Sigmoid colon (tissue), 7 donors: ENCODE data around the gene RAB36. TPM values are rescaled to one million over a fixed set of nuclear protein-coding genes. Genes with fewer than 3 reads are reported as not detected.
A peak's percentile ranks its signal among the peaks of the same experiment; 100 is the strongest.

Experiments used
- DNase-seq: peaks from one replicate; pipeline ENCODE4 v3.0.0-alpha.2; 2019
- H3K27ac ChIP-seq, 4 donors: fragments of 200-600 bp; sonication (generic); one replicate each; pipeline ENCODE4 v1.5.1; 2016 to 2019; ENCODE audit warnings: mild to moderate bottlenecking in 1 of 4
- H3K27me3 ChIP-seq, 3 donors: fragments of 200-600 bp; sonication (generic); one replicate each; pipeline ENCODE4 v1.5.1; 2019; ENCODE audit warnings: mild to moderate bottlenecking in 1 of 3
- H3K36me3 ChIP-seq, 4 donors: fragments of 200-600 bp; sonication (generic); one replicate each; pipeline ENCODE4 v1.5.1; 2016 to 2019
- H3K4me1 ChIP-seq, 4 donors: fragments of 200-600 bp; sonication (generic); one replicate each; pipeline ENCODE4 v1.5.1; 2017 to 2019
- H3K4me3 ChIP-seq, 4 donors: fragments of 200-600 bp; sonication (generic); one replicate each; pipeline ENCODE4 v1.5.1; 2017 to 2019; ENCODE audit warnings: mild to moderate bottlenecking in 2 of 4, moderate library complexity in 1 of 4
- H3K9me3 ChIP-seq, 4 donors: fragments of 200-600 bp in 3 of 4; sonication (generic) in 3 of 4; one replicate each; pipeline versions ENCODE4 v1.5.1 to v1.6.1; 2013 to 2019
- CTCF ChIP-seq, 4 experiments: fragments of 450-650 bp in 3 of 4; fragments of 200-600 bp in 1 of 4; IDR thresholded peaks; one replicate each; pipeline ENCODE4 v1.5.1; 2016 to 2019; ENCODE audit warnings: antibody characterized with exemption in 4 of 4, mild to moderate bottlenecking in 3 of 4, moderate library complexity in 2 of 4
- EP300 ChIP-seq, 4 donors: sonication (generic); formaldehyde crosslinking; IDR thresholded peaks; one replicate each; pipeline ENCODE4 v1.6.1; 2017; ENCODE audit warnings: antibody characterized with exemption in 4 of 4
- POLR2A ChIP-seq, 2 donors: fragments of 450-650 bp; IDR thresholded peaks; one replicate each; pipeline ENCODE4 v1.6.1; 2016; ENCODE audit warnings: antibody characterized with exemption in 2 of 2, mild to moderate bottlenecking in 2 of 2, moderate library complexity in 2 of 2
- POLR2AphosphoS5 ChIP-seq, 4 donors: sonication (generic); formaldehyde crosslinking; IDR thresholded peaks; one replicate each; pipeline ENCODE4 v1.6.1; 2017; ENCODE audit warnings: antibody characterized with exemption in 4 of 4
- WGBS, 2 donors: extraction: QIAGEN DNeasy Blood & Tissue Kit; methylation state at CpG; one replicate each; pipeline ENCODE4 v1.1.7; 2013; 5-methylcytosine and 5-hydroxymethylcytosine counted together
- intact Hi-C: fragments of 100-400 bp; cut with DNase I; formaldehyde crosslinking; loops from one replicate; pipeline ENCODE4 v1.15.1; 2023
- polyA plus RNA-seq, 3 donors: library from polyadenylated mRNA; stranded (reverse); fragments of 200-250 nt; gene quantifications; one replicate each; pipeline ENCODE4 v1.2.3, GENCODE V29; 2013
- total RNA-seq, 4 donors: library from RNA; depleted of rRNA; stranded (reverse); fragments of >200 nt; gene quantifications; one replicate each; pipeline ENCODE4 v1.1.0, GENCODE V29; 2016
- donor health status: healthy with polysubstance abuse.
- donor health status: Bipolar disorder and iron deficiency.
- donor health status: healthy.

Gene RAB36
- total and polyA plus RNA-seq, 7 donors, result 0.23 to 5.3 (median 2.1) TPM

- 87% methylated on average over 7 of the region's 7 CpGs for WGBS, 2 donors
- no peak for DNase-seq
- peaks cover 0 to 7% (median 0%) of the 10 kb centered on the region in 4 donors for H3K36me3 ChIP-seq
- no peak overlapping the region for H3K4me3 ChIP-seq
- TF ChIP-seq CTCF (IDR thresholded peaks at IDR 0.05) (no peak), POLR2AphosphoS5 (IDR thresholded peaks at IDR 0.05) (no peak), POLR2A (IDR thresholded peaks at IDR 0.05) (no peak), EP300 (IDR thresholded peaks at IDR 0.05) (no peak)
- H3K4me1 ChIP-seq, result peaks cover 0 to 32% (median 23%) of the 10 kb centered on the region in 4 donors
- H3K27ac ChIP-seq, result peak overlapping the region in 2 of 4 donors; percentile 28 to 53
- H3K27me3 ChIP-seq, result no peaks in the 10 kb centered on the region
- intact Hi-C loops, result no loop called here
- no peaks in the 10 kb centered on the region for H3K9me3 ChIP-seq
Measured at GRCh38 chr22:23187871-23188700, 42.8 kb downstream of the RAB36 start.

GRCh38 chr22:23190526-23190925 is 45.2 kb downstream of the RAB36 start:
- Histone ChIP-seq H3K27me3 (no peaks in the 10 kb centered on the region), H3K9me3 (no peaks in the 10 kb centered on the region), H3K4me1 (peaks cover 0 to 22% (median 15%) of the 10 kb centered on the region in 4 donors), H3K27ac (no peak overlapping the region), H3K36me3 (peaks cover 0 to 7% (median 0%) of the 10 kb centered on the region in 4 donors), H3K4me3 (no peak overlapping the region)
- no peak for DNase-seq
- WGBS, 2 donors, result 92 to 94% methylated on average over 9 of the region's 9 CpGs
- TF ChIP-seq EP300 (IDR thresholded peaks at IDR 0.05) (no peak), POLR2AphosphoS5 (IDR thresholded peaks at IDR 0.05) (no peak), POLR2A (IDR thresholded peaks at IDR 0.05) (no peak), CTCF (IDR thresholded peaks at IDR 0.05) (no peak)
- intact Hi-C loops, result no loop called here

- no peak for TF ChIP-seq POLR2A (IDR thresholded peaks at IDR 0.05)
- no peak for TF ChIP-seq CTCF (IDR thresholded peaks at IDR 0.05)
- TF ChIP-seq POLR2AphosphoS5 (IDR thresholded peaks at IDR 0.05), result no peak
- TF ChIP-seq EP300 (IDR thresholded peaks at IDR 0.05), result no peak
- Histone ChIP-seq H3K9me3 (no peaks in the 10 kb centered on the region), H3K27ac (no peak overlapping the region), H3K4me3 (no peak overlapping the region), H3K4me1 (peaks cover 0 to 22% (median 15%) of the 10 kb centered on the region in 4 donors), H3K36me3 (peaks cover 0 to 7% (median 0%) of the 10 kb centered on the region in 4 donors), H3K27me3 (no peaks in the 10 kb centered on the region)
- intact Hi-C loops, result no loop called here
- no peak for DNase-seq
- WGBS, 2 donors, result 72 to 75% methylated on average over 5 of the region's 5 CpGs
Measured at GRCh38 chr22:23192133-23192532, 46.9 kb downstream of the RAB36 start.

- WGBS, 2 donors, result 84 to 94% methylated on average over 4 of the region's 4 CpGs
- H3K4me1 ChIP-seq, result peaks cover 0 to 20% (median 14%) of the 10 kb centered on the region in 4 donors
- peaks cover 0 to 7% (median 0%) of the 10 kb centered on the region in 4 donors for H3K36me3 ChIP-seq
- no peak overlapping the region for H3K4me3 ChIP-seq
- intact Hi-C loops, result no loop called here
- no peaks in the 10 kb centered on the region for H3K9me3 ChIP-seq
- H3K27ac ChIP-seq, result no peak overlapping the region
- DNase-seq, result no peak
- H3K27me3 ChIP-seq, result no peaks in the 10 kb centered on the region
- TF ChIP-seq POLR2A (IDR thresholded peaks at IDR 0.05), result no peak
Measured at GRCh38 chr22:23192558-23192957, 47.3 kb downstream of the RAB36 start.

- peaks cover 0 to 7% (median 0%) of the 10 kb centered on the region in 4 donors for H3K36me3 ChIP-seq
- no peak for DNase-seq
- H3K4me1 ChIP-seq, result peaks cover 0 to 17% (median 10%) of the 10 kb centered on the region in 4 donors
- no peak overlapping the region for H3K27ac ChIP-seq
- intact Hi-C loops, result no loop called here
- no peaks in the 10 kb centered on the region for H3K9me3 ChIP-seq
- H3K4me3 ChIP-seq, result no peak overlapping the region
- TF ChIP-seq POLR2AphosphoS5 (IDR thresholded peaks at IDR 0.05) (no peak), POLR2A (IDR thresholded peaks at IDR 0.05) (no peak), CTCF (IDR thresholded peaks at IDR 0.05) (no peak), EP300 (IDR thresholded peaks at IDR 0.05) (no peak)
- 90 to 91% methylated on average over 5 of the region's 5 CpGs for WGBS, 2 donors
- no peaks in the 10 kb centered on the region for H3K27me3 ChIP-seq
Measured at GRCh38 chr22:23193196-23193827, 48.0 kb downstream of the RAB36 start.
